Stimulated activated effector memory CD8-positive, alpha-beta T cell treated with anti-CD3 and anti-CD28 coated beads, Interleukin-12 subunit alpha, Interleukin-12 subunit beta, amount 100 ng/mL, for 72 hours (primary cell): ENCODE measurements around the gene WFS1.

Experiments used
- ATAC-seq: fragments of 150-1000 bp; cut with Tn5 transposase; 2 replicates; pipeline ENCODE4 v1.10.0; 2021
- DNase-seq, 2 donors: peaks; one replicate each; pipeline ENCODE4 v3.0.0; 2021 to 2022; ENCODE audit warnings: low spot score in 2 of 2
- H3K27ac Mint-ChIP-seq: one replicate; pipeline ENCODE4 v1.8.0; 2022; ENCODE audit warnings: mild to moderate bottlenecking, mixed read lengths
- H3K36me3 Mint-ChIP-seq: one replicate; pipeline ENCODE4 v1.8.0; 2022; ENCODE audit warnings: mild to moderate bottlenecking, mixed read lengths
- H3K4me1 Mint-ChIP-seq: one replicate; pipeline ENCODE4 v1.8.0; 2022; ENCODE audit warnings: mixed read lengths
- H3K4me3 Mint-ChIP-seq: one replicate; pipeline ENCODE4 v1.8.0; 2022; ENCODE audit warnings: mild to moderate bottlenecking, mixed read lengths
- H3K9me3 Mint-ChIP-seq: one replicate; pipeline ENCODE4 v1.8.0; 2022; ENCODE audit warnings: mixed read lengths

WFS1 gene

DNA sequence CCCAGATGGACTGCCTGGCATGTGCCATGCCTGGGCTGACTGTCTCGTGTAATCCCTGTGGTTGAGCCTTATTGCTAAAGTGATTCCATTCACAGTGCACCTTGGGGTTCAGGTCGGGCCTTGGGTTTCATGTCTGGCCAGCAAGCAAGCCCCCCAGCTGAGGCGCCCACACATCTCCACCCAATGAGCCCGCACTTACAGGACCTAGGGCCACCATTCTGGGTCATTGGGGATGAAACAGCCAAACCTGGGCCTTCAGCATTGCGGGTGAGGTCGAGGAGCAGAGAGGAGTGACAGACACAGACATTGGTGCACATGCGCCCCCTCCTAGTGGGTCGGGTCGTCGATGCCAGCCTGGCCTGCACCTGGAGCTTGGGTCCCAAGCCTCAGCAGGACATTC lies 21.3 kb upstream of the WFS1 start:
- Mint-ChIP-seq H3K9me3 (peaks cover 6% of the 10 kb centered on the region), H3K36me3 (no peaks in the 10 kb centered on the region), H3K27ac (no peak overlapping the region), H3K4me1 (peaks cover 13% of the 10 kb centered on the region), H3K4me3 (no peak overlapping the region)
- ATAC-seq (no peak), DNase-seq (no peak)

DNA sequence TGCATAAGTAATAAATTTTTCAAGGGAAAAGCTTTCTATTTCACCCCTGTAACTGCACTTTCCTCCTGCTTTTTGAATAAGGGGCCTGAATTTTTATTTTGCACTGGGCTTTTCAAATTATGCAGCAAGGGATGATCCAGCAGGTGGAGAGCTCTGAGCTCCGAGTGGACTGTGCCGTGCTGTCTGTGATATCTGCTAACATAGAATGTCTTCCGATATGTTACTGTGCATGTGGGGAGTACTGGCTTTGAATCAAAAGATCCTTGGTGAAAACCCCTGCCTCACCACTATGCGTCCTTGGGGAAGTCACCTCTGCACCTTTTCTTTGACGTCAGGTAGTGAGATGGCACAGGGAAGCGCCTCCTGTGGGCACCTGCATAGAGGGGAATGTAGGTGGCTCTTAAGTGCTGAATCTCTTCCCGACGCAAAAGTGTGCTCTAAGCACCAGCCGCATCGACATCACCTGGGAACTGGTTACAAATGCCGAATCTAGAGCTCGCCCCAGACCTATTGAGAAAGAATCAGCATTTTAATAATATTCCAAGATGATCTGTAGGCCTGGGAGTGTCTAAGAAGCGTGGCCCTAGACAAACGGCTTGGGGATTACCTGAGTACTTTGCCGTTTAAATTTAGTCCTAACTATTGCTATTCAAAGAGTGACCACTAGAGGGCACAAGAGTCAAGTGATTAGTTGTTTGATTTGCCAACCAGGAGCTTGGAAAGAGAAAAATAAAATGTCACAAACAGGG lies 19.2 kb upstream of the WFS1 start:
- ATAC-seq (peak; percentile 44), DNase-seq (no peak)
- no peak overlapping the region for H3K4me3 Mint-ChIP-seq
- H3K9me3 Mint-ChIP-seq, result no peaks in the 10 kb centered on the region
- H3K36me3 Mint-ChIP-seq, result no peaks in the 10 kb centered on the region
- peaks cover 5% of the 10 kb centered on the region for H3K4me1 Mint-ChIP-seq
- no peak overlapping the region for H3K27ac Mint-ChIP-seq

DNA sequence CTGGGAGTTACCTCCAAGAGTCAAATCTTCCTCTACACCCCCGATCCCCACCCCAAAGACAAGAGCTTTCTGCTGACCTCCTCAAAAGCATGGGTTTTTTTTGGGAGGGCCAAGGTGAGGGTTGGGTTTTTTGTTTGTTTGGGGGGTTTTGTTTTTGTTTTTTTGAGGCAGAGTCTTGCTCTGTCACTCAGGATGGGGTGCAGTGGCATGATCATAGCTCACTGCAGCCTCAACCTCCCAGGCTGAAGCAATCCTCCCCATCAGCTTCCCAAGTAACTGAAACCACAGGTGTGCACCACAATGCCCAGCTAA lies 18.7 kb upstream of the WFS1 start:
- DNase-seq, result no peak
- Mint-ChIP-seq H3K36me3 (no peaks in the 10 kb centered on the region), H3K27ac (no peak overlapping the region), H3K4me1 (peaks cover 5% of the 10 kb centered on the region), H3K9me3 (no peaks in the 10 kb centered on the region), H3K4me3 (no peak overlapping the region)
- no peak for ATAC-seq

DNA sequence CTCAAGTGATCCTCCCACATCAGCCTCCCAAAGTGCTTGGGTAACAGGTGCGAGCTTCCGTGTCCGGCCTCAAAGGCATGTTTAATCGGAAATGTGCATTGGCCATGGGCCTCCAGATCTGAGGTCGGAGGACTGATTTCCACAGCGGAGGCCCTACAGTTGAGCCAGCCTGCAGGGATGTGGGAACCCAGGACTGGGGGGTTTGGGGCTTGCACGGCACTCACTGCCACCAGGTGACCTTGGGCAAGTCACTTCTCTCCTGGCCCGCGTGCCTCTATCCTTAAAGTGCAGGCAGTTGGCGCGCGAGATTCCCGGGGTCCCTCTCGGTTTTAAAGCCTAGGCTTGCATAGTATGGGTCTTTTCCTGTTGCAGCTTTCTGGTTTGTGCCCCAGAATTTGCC lies 18.3 kb upstream of the WFS1 start:
- peaks cover 5% of the 10 kb centered on the region for H3K4me1 Mint-ChIP-seq
- H3K36me3 Mint-ChIP-seq, result no peaks in the 10 kb centered on the region
- H3K9me3 Mint-ChIP-seq, result no peaks in the 10 kb centered on the region
- H3K4me3 Mint-ChIP-seq, result no peak overlapping the region
- no peak for ATAC-seq
- H3K27ac Mint-ChIP-seq, result no peak overlapping the region
- DNase-seq, result no peak

DNA sequence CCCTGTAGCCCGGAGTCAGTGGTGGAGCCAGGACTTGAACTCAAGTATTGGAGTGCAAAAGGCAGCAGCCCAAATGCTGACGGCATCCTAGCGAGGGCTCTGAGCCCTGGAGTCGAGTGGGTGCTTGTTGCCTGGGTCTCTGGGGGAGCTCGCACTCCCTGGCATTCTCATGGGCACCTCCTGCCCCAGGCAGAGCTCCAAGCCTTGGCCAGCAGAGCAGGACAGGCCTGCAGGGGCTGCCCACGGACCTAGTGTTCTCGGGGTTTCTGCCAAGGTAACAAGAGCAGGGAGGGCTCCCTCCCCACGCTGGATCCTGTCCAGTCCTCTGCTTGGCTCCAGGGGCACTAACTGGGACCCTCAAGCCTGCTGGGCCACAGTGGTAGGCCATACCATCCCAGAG lies 17.6 kb upstream of the WFS1 start:
- no peak overlapping the region for H3K27ac Mint-ChIP-seq
- DNase-seq, result no peak
- no peak overlapping the region for H3K4me3 Mint-ChIP-seq
- H3K4me1 Mint-ChIP-seq, result peaks cover 9% of the 10 kb centered on the region
- ATAC-seq, result no peak
- H3K36me3 Mint-ChIP-seq, result no peaks in the 10 kb centered on the region
- H3K9me3 Mint-ChIP-seq, result no peaks in the 10 kb centered on the region

DNA sequence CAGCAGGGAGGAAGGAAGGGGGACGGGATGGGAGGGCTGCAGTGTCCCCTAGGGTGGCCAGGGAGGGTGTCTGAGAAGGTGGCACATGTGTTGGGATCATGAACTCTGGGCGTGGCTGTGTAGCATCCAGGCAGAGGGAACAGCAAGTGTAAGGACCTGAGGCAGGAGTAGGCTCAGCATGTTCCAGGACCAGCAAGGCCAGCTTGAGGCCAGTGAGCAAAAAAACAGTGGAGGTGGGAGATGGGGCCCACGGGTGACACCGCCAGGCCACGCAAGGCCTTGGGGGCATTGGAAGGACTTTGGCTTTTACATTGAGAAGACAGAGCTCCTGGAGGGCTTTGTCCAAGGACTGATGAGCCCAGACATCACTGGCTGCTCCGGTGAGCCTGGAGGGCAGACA lies 16.5 kb upstream of the WFS1 start:
- Mint-ChIP-seq H3K4me1 (peaks cover 15% of the 10 kb centered on the region), H3K27ac (no peak overlapping the region), H3K4me3 (no peak overlapping the region), H3K9me3 (no peaks in the 10 kb centered on the region), H3K36me3 (no peaks in the 10 kb centered on the region)
- ATAC-seq (no peak), DNase-seq (no peak)

DNA sequence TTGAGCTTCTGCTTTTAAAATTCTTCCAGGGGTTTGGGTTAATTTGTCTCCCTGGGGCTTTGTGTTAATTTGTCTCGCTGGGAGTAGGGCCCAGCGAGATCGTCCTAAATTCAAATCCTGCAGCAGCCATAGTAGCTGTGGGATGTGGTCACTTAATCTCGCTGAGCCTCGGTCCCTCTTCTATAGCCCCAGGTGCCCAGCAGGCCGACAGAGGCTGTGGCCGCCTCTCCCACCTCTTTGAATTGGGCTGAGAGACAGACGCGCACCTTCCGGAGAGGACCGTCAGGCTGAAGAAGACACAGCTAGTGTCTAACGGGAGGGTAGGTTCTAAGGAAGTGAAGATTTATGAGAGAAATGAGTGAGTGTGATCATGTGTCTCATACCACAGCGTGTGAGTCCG lies 15.7 kb upstream of the WFS1 start:
- Mint-ChIP-seq H3K27ac (no peak overlapping the region), H3K9me3 (no peaks in the 10 kb centered on the region), H3K36me3 (no peaks in the 10 kb centered on the region), H3K4me3 (no peak overlapping the region), H3K4me1 (peaks cover 15% of the 10 kb centered on the region)
- no peak for DNase-seq
- ATAC-seq, result no peak

DNA sequence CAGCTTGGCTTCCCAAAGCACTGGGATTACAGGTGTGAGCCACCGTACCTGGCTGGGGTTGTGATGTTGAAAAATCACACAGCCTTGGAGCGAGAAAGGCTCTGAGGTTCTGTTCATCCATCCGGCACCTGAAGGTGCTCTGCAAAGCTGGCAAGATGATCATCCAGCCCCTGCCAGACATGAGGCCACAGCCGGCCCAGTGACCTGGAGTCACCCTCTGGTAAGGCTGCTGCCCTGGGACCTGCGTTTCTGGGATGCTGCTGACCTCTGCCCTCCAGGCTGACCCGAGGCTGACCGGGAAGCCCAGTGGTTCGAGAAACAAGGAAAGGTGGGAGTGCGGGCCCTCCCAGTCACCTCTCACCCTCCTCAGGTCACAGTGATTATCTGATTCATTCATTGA lies 13.5 kb upstream of the WFS1 start:
- Mint-ChIP-seq H3K27ac (no peak overlapping the region), H3K9me3 (no peaks in the 10 kb centered on the region), H3K36me3 (no peaks in the 10 kb centered on the region), H3K4me3 (no peak overlapping the region), H3K4me1 (peaks cover 10% of the 10 kb centered on the region)
- no peak for DNase-seq
- ATAC-seq, result no peak

DNA sequence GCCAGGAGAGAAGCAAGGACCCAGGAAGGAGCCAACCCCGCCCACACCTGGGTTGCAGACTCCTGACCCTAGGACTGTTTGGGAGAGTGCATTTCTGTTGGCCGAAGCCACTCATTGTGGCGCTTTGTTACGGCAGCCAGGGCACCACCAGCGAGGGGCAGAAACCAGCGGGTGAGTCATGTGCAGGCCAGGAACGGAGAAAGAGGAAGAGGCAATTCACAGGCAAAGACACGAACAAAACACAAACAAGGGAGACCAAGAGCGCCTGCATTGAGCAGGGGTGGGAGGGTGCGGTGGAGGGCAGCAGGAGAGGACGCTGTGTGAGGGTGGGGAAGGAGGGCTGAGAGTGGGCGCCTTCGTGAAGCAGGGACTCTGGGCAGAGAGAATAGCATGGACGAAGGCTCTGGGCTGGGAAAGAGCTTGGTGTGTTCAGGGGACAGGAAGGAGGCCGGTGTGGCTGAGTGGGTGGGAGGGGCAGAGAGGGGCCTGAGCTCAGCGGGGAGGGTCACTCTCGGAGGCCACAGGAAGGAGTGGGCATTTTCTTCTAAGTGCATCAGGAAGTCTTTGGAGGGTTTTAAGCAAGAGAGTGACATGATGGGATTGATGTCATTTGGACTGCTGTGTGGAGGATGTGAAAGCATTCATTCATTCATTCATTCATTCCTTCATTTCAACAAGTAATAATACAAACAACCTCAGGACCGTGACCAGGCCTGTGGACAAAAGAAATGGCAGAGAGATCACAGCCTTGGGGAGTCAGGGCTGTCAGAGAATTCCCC lies 12.2 kb upstream of the WFS1 start:
- Mint-ChIP-seq H3K9me3 (no peaks in the 10 kb centered on the region), H3K4me3 (peak overlapping the region; percentile 32), H3K36me3 (no peaks in the 10 kb centered on the region), H3K4me1 (peaks cover 10% of the 10 kb centered on the region), H3K27ac (peak overlapping the region; percentile 64)
- peak; percentile 60 for ATAC-seq
- DNase-seq, result no peak

DNA sequence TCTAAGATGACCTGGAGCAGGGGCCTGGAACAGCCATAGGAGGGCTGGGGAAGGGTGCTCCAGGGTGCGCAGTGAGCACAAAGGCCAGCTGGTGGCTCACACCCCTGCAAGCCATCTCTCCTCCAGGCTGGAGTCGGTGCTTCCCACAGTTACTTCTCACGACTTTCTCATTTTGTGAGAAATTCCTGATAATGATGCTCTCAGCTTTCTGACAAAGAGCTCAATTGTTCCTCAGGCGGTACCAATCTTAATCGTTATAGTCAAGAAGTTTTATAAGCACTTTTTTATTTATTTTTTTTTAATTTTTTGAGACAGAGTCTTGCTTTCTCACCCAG lies 11.7 kb upstream of the WFS1 start:
- no peak for ATAC-seq
- no peaks in the 10 kb centered on the region for H3K36me3 Mint-ChIP-seq
- H3K27ac Mint-ChIP-seq, result no peak overlapping the region
- H3K4me3 Mint-ChIP-seq, result peak overlapping the region; percentile 32
- DNase-seq, result no peak
- no peaks in the 10 kb centered on the region for H3K9me3 Mint-ChIP-seq
- H3K4me1 Mint-ChIP-seq, result peaks cover 10% of the 10 kb centered on the region

DNA sequence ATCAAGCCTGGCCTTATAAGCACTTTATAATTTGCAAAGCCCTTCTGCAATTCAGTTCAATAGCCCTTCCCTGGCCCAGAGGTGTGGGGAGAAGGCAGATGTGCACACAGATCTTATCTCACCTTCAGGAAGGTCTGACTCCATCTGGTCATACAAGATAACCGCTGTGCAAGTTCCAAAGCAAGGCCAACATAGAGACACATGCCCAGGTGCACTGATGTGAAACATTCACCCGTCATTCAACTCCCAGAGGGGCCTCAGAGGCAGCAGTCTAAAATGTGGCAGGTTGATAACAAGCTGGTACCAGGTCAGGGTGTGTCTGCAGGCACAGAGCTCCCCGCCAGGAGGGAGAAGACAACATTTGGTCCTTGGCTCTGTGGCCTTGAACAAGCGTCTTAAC lies 10.9 kb upstream of the WFS1 start:
- no peak overlapping the region for H3K4me3 Mint-ChIP-seq
- peaks cover 10% of the 10 kb centered on the region for H3K4me1 Mint-ChIP-seq
- no peaks in the 10 kb centered on the region for H3K36me3 Mint-ChIP-seq
- no peaks in the 10 kb centered on the region for H3K9me3 Mint-ChIP-seq
- ATAC-seq (no peak), DNase-seq (no peak)
- no peak overlapping the region for H3K27ac Mint-ChIP-seq

DNA sequence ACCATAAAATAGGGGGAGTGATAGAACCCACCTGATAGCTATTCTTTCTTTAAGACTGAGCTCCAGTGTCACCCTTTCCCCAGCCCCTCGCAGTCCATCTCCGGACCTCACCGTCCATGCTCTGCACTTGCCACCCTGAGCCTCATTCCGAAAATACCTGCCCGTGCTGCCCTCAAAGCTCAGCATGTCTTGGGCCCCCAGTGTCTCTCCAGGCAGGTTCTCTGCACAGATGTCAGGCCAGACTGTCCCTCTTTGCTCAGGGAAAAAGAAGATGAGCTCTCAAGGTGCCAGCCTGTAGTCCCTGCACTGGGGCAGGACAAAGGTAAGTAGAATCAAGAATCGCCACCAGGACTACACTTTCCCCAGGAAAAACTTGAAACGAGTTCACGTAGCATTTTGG lies 9.8 kb upstream of the WFS1 start:
- H3K4me1 Mint-ChIP-seq, result peaks cover 10% of the 10 kb centered on the region

DNA sequence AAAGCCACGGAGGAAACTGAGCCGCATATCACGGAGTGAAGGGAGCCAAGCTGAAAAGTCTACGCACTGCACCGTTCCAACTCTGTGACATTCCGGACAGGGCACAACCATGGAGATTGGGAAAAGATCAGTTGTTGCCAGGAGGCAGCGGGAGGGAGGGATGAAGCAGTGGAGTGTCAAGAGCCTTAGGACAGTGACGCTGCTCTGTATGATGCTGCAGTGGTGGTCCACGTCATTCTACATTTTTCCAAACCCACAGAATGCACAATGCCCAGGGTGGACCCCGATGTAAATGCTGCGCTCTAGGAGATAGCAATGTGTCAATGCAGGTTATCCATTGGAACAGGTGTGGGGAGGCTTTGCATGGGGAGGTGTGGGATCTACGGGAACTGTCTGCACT lies 7.5 kb upstream of the WFS1 start:
- no peak overlapping the region for H3K27ac Mint-ChIP-seq
- no peak overlapping the region for H3K4me3 Mint-ChIP-seq
- no peaks in the 10 kb centered on the region for H3K36me3 Mint-ChIP-seq
- DNase-seq, result no peak
- peaks cover 5% of the 10 kb centered on the region for H3K4me1 Mint-ChIP-seq
- ATAC-seq, result no peak
- H3K9me3 Mint-ChIP-seq, result no peaks in the 10 kb centered on the region

More for the DNA sequence above, 9.8 kb upstream of the WFS1 start:
- H3K4me3 Mint-ChIP-seq, result no peak overlapping the region
- H3K9me3 Mint-ChIP-seq, result no peaks in the 10 kb centered on the region
- ATAC-seq, result no peak
- H3K36me3 Mint-ChIP-seq, result no peaks in the 10 kb centered on the region
- DNase-seq, result no peak
- H3K27ac Mint-ChIP-seq, result no peak overlapping the region

DNA sequence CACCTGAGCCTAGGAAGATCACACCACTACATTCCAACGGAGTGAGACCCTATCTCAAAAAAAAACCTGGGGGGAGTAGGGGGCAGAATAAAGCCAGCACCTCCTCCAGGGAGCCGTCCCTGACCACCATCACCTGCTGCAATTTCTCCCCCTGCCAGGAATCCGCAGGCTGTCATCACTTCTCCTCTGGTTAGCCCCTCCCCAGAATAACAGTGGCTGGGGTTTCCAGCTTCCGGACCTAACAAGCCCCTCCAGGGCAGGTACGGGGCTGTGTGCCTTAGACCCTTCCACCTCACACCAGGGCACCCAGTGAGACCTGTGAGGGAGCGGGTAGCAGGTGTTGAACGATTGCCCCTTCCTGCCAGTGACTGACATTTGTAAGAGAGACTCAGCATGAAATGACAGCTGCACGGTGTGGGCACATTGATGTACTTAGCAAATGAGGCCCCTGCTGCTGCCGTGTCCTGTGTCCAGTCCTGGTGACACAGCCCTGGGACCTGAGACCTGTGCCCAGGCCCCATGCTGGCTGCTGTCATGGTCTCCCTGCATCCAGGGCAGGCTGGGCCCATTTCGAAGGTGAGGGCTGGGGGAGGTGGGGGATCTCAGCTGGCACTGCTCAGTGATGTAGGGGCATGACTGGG lies 6.7 kb upstream of the WFS1 start:
- Mint-ChIP-seq H3K36me3 (no peaks in the 10 kb centered on the region), H3K27ac (no peak overlapping the region), H3K4me3 (no peak overlapping the region), H3K9me3 (no peaks in the 10 kb centered on the region), H3K4me1 (peaks cover 2% of the 10 kb centered on the region)
- ATAC-seq, result peak; percentile 35
- DNase-seq, result no peak

DNA sequence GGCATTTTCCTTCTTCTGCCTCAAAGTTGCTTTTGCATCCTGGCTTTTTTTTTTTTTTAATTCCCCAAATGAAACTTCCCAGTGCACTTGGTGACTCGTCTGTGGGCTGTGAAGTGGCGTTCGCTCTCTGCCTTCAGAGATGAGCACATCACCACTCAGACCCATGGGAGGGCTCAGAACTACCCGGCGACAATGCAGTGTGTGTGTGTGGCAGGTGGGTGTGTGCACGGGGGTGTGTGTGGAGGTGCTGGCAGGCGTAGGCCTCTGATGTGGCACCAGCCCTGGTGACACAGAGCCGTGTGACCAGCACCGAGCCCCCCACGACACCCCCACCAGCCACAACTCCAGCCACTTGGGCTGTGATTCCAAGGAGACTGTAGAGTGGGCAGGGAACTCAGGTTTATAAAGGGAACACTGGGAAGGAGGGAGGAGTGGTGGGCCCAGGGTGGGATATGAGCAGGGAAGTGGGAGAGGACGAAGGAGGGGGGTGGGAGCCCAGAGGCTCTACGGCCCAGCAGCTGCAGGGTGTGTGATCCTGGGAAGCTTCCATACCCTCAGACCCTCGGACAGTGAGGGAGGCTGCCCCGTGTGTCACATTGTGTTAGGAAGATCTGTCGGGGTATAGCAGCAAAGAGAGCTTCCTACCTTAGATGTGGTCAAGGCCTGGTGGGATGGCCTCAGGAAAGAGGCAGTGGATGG lies 6.0 kb upstream of the WFS1 start:
- Mint-ChIP-seq H3K4me1 (peaks cover 6% of the 10 kb centered on the region), H3K36me3 (no peaks in the 10 kb centered on the region), H3K4me3 (no peak overlapping the region), H3K27ac (no peak overlapping the region), H3K9me3 (no peaks in the 10 kb centered on the region)
- peak; percentile 40 for ATAC-seq
- DNase-seq, result no peak

DNA sequence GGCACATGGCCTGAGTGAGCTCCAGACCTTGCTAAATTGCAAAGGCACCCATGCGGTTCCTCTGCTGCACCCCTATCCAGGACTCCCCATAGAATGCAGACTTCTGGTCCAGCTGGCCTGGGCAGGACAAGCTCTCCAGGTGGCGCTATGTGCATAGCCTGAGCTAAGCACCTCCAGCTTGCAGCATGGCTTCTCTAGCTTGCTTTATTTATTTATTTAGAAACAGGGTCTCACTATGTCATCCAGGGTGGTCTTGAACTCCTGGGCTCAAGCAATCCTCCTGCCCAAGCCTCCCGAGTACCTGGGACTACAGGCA lies 5.5 kb upstream of the WFS1 start:
- ATAC-seq (no peak), DNase-seq (no peak)
- Mint-ChIP-seq H3K27ac (no peak overlapping the region), H3K4me3 (no peak overlapping the region), H3K9me3 (no peaks in the 10 kb centered on the region), H3K36me3 (no peaks in the 10 kb centered on the region), H3K4me1 (peaks cover 10% of the 10 kb centered on the region)
